Activated CD8-positive, alpha-beta T cell treated with anti-CD3 and anti-CD28 coated beads for 36 hours (primary cell): Measurements from ENCODE around the gene DCAF11. TPM values are rescaled to one million over a fixed set of nuclear protein-coding genes. Genes with fewer than 3 reads are reported as not detected.

Experiments used
- ATAC-seq: fragments of 200-7000 bp; cut with Tn5 transposase; one replicate; pipeline ENCODE4 v1.10.0; 2021; ENCODE audit warnings: mild to moderate bottlenecking, moderate library complexity
- CTCF ChIA-PET: fragments of 350-600 bp; sonication (Branson Sonifier 250); formaldehyde crosslinking; loops from one replicate; lab custom pipeline; 2021; ENCODE audit warnings: antibody characterized with exemption; lab: Charles Lee
- POLR2A ChIA-PET: fragments of 350-600 bp; sonication (Branson Sonifier 250); formaldehyde crosslinking; loops from one replicate; lab custom pipeline; 2021; ENCODE audit warnings: antibody characterized with exemption; lab: Charles Lee
- DNase-seq: peaks from one replicate; pipeline ENCODE4 v3.0.0-alpha.2; 2020
- H3K27ac Mint-ChIP-seq: one replicate; pipeline ENCODE4 v1.8.0; 2021; ENCODE audit warnings: mild to moderate bottlenecking, mixed read lengths
- H3K27me3 Mint-ChIP-seq: one replicate; pipeline ENCODE4 v1.8.0; 2021; ENCODE audit warnings: mixed read lengths
- H3K36me3 Mint-ChIP-seq: one replicate; pipeline ENCODE4 v1.8.0; 2021; ENCODE audit warnings: low read depth, mixed read lengths
- H3K4me1 Mint-ChIP-seq: one replicate; pipeline ENCODE4 v1.8.0; 2021; ENCODE audit warnings: low read depth, mixed read lengths
- H3K4me3 Mint-ChIP-seq: one replicate; pipeline ENCODE4 v1.8.0; 2021; ENCODE audit warnings: mild to moderate bottlenecking, moderate library complexity, mixed read lengths
- H3K9me3 Mint-ChIP-seq: one replicate; pipeline ENCODE4 v1.8.0; 2021; ENCODE audit warnings: mixed read lengths
- CTCF ChIP-seq: fragments of 200-600 bp; IDR thresholded peaks from one replicate; pipeline ENCODE4 v1.8.0; 2022; ENCODE audit warnings: antibody characterized with exemption, mild to moderate bottlenecking
- intact Hi-C: fragments of 100-400 bp; cut with micrococcal nuclease; formaldehyde crosslinking; loops from one replicate; pipeline ENCODE4 v1.10.0; 2022
- total RNA-seq, 2 experiments: library from RNA; stranded (reverse); gene quantifications; one replicate each; pipeline ENCODE4 v1.2.3, GENCODE V29; 2021

DCAF11 gene
- total RNA-seq, 2 experiments from 2014 or later: 59.9 to 63.9 TPM

GRCh38 chr14:24123424-24124417 lies 9.1 kb downstream of the DCAF11 start:
- H3K27ac Mint-ChIP-seq: peak overlapping the region; percentile 52
- CTCF ChIA-PET: interaction anchor here (0.7 kb wide), 1 partner anchor 9 kb away, joined by 3 read pairs; the partner anchor contains the start of genes DCAF11 and NRL
- TF ChIP-seq CTCF: no peak
- H3K27me3 Mint-ChIP-seq: no peaks in the 10 kb centered on the region
- intact Hi-C loops: no loop called here
- POLR2A ChIA-PET: interaction anchor here (1.0 to 4.2 kb wide), 5 partner anchors 9 to 29 kb away, joined by 3 to 30 read pairs (median 3); partner anchors contain the start of genes PCK2 and PSME1
- peaks cover 28% of the 10 kb centered on the region for H3K36me3 Mint-ChIP-seq
- H3K4me3 Mint-ChIP-seq: no peak overlapping the region
- H3K4me1 Mint-ChIP-seq: no peaks in the 10 kb centered on the region
- DNase-seq: no peak
- H3K9me3 Mint-ChIP-seq: no peaks in the 10 kb centered on the region
- peak; percentile 61 for ATAC-seq

GRCh38 chr14:24126939-24127338 lies 12.4 kb downstream of the DCAF11 start:
- intact Hi-C loops: no loop called here
- no peak for TF ChIP-seq CTCF

DNA sequence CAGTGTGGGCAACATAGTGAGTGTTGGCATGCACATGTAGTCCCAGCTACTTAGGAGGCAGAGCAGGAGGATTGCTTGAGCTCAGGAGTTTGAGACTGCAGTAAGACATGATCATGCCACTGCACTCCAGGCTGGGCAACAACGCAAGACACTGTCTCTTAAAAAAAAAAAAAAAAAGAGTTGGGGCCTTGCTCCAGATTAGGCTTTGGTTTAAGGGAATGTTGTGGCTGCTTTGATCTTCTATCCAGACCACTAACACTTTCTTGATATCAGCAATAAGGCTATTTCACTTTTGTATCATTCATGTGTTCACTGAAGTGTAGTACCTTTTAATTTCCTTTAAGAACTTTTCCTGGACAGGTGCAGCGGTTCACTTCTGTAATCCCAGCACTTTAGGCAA lies 13.1 kb downstream of the DCAF11 start:
- ATAC-seq (no peak), DNase-seq (no peak)
- intact Hi-C loops: no loop called here
- no peaks in the 10 kb centered on the region for H3K9me3 Mint-ChIP-seq
- CTCF ChIA-PET: interaction anchor here (1.0 to 3.5 kb wide), 4 partner anchors 11 to 114 kb away, joined by 3 to 10 read pairs (median 4); partner anchors contain the start of genes IRF9 and TINF2
- POLR2A ChIA-PET: interaction anchor here (1.0 to 3.5 kb wide), 2 partner anchors 9 to 14 kb away, joined by 4 to 11 read pairs; partner anchors contain the start of genes DCAF11 and NRL
- TF ChIP-seq CTCF: no peak
- peaks cover 12% of the 10 kb centered on the region for H3K4me1 Mint-ChIP-seq
- no peaks in the 10 kb centered on the region for H3K27me3 Mint-ChIP-seq
- H3K36me3 Mint-ChIP-seq: peaks cover 6% of the 10 kb centered on the region
- H3K4me3 Mint-ChIP-seq: no peak overlapping the region
- no peak overlapping the region for H3K27ac Mint-ChIP-seq

More at GRCh38 chr14:24126939-24127338, 12.4 kb downstream of the DCAF11 start:
- Mint-ChIP-seq H3K27me3 (no peaks in the 10 kb centered on the region), H3K36me3 (peaks cover 6% of the 10 kb centered on the region), H3K9me3 (no peaks in the 10 kb centered on the region), H3K4me1 (peaks cover 5% of the 10 kb centered on the region), H3K4me3 (no peak overlapping the region), H3K27ac (no peak overlapping the region)
- DNase-seq (no peak), ATAC-seq (no peak)
- ChIA-PET POLR2A (interaction anchor here (0.5 to 4.2 kb wide), 5 partner anchors 8 to 38 kb away, joined by 3 to 30 read pairs (median 4); partner anchors contain the start of genes DCAF11, NRL and PSME1), CTCF (interaction anchor here (1.0 to 3.5 kb wide), 5 partner anchors 10 to 115 kb away, joined by 3 to 10 read pairs (median 6); partner anchors contain the start of genes IRF9 and TINF2)

DNA sequence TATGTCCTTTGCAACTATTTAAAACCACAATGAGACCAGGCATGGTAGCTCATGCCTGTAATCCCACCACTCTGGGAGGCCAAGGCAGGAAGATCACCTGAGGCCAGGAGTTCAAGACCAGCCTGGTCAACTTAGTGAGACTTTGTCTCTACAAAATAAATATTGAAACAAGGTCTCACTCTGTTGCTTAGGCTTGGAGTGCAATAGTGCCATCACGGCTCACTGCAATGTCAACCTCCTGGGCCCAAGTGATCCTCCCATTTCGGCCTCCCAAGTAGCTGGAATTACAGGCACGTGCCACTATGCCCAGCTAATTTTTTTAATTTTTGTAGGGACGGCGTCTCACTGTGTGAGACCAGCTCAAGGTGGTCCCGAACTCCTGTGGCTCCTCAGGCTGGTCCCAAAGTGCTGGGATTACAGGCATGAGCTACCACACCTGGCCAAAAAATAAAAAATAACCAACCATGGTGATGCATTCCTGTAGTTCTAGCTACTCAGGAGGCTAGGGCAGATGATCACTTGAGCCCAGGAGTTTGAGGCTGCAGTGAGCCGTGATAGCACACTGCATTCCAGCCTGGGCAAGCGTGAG lies 14.9 kb downstream of the DCAF11 start:
- intact Hi-C loops: no loop called here
- POLR2A ChIA-PET: interaction anchor here (3.5 kb wide), 1 partner anchor 15 kb away, joined by 11 read pairs; the partner anchor contains the start of genes DCAF11 and NRL
- peaks cover 18% of the 10 kb centered on the region for H3K4me1 Mint-ChIP-seq
- ATAC-seq (no peak), DNase-seq (no peak)
- CTCF ChIA-PET: interaction anchor here (0.9 to 1.5 kb wide), 4 partner anchors 10 to 31 kb away, joined by 3 to 6 read pairs (median 4); no protein-coding TSS in a partner anchor
- H3K27ac Mint-ChIP-seq: no peak overlapping the region
- TF ChIP-seq CTCF: no peak
- no peaks in the 10 kb centered on the region for H3K27me3 Mint-ChIP-seq
- H3K36me3 Mint-ChIP-seq: no peaks in the 10 kb centered on the region
- no peak overlapping the region for H3K4me3 Mint-ChIP-seq
- no peaks in the 10 kb centered on the region for H3K9me3 Mint-ChIP-seq
